ENCODE data around the gene TTLL6.

DNA sequence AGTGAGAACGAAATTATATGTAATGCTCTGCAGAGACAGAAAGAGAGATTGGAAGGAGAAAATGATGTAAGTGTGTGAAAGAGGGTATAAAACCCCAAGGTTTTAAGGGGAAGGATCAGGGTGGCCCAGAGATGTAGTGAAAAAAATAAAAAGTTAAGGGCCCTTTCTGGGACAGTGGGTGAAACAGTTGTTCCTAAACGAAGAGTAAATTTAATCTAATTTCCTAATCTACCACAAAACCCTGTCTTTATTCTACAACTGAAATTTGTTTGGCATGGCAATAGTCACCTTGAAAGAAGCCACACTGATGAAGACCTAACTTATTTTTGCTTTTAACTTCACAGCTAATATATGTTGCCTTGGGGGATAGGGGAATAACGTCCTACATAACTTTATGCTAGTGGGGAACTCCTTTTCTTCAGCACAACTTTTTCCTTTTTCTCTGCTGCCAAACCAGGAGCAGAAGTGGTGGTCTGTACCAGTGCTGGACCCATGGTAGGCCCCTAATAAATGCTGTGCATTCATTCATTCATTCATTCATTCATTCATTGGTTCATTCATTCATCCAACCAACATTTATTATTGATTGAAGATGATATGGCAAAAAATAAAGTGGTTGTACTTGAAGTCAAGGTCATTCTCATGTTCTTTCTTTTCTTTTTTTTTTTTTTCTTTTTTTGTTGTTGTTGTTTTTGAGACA lies 39.2 kb upstream of the TTLL6 start:
- TF ChIP-seq POLR2A (IDR thresholded peaks at IDR 0.05), result no peak
- TF ChIP-seq, protein P1, sequence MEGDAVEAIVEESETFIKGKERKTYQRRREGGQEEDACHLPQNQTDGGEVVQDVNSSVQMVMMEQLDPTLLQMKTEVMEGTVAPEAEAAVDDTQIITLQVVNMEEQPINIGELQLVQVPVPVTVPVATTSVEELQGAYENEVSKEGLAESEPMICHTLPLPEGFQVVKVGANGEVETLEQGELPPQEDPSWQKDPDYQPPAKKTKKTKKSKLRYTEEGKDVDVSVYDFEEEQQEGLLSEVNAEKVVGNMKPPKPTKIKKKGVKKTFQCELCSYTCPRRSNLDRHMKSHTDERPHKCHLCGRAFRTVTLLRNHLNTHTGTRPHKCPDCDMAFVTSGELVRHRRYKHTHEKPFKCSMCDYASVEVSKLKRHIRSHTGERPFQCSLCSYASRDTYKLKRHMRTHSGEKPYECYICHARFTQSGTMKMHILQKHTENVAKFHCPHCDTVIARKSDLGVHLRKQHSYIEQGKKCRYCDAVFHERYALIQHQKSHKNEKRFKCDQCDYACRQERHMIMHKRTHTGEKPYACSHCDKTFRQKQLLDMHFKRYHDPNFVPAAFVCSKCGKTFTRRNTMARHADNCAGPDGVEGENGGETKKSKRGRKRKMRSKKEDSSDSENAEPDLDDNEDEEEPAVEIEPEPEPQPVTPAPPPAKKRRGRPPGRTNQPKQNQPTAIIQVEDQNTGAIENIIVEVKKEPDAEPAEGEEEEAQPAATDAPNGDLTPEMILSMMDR (IDR thresholded peaks at IDR 0.05), result no peak
